ENCODE measurements around the gene PEMT. TPM values are rescaled to one million over a fixed set of nuclear protein-coding genes. Genes with fewer than 3 reads are reported as not detected.

PEMT gene
- total and polyA plus RNA-seq, 4 donors, result 18.7 to 59.1 (median 34.4) TPM

GRCh38 chr17:17523731-17524490 lies 67.6 kb downstream of the PEMT start:
- ATAC-seq (ENCODE audit: insufficient read depth, low FRiP score) (no peak), DNase-seq (no peak)
- no peak overlapping the region for H3K9ac ChIP-seq (ENCODE audit: insufficient read depth in 1 of 2, low read length in 2 of 2)
- peaks cover 0 to 6% (median 0%) of the 10 kb centered on the region in 4 donors for H3K36me3 ChIP-seq (ENCODE audit: control insufficient read depth in 4 of 4, insufficient read depth in 4 of 4, low read length in 4 of 4)
- no peak overlapping the region for H3K27ac ChIP-seq (ENCODE audit: low read depth in 1 of 2, low read length in 1 of 2)
- no peaks in the 10 kb centered on the region for H3K9me3 ChIP-seq (ENCODE audit: control insufficient read depth in 4 of 4, insufficient read depth in 3 of 4, low read length in 3 of 4)
- TF ChIP-seq CTCF (IDR thresholded peaks at IDR 0.05; ENCODE audit: control extremely low read depth, extremely low read depth), result no peak
- WGBS, 2 donors, result 86 to 87% methylated on average over 19 of the region's 19 CpGs
- no peak overlapping the region for H3K4me3 ChIP-seq
- peaks cover 0 to 25% (median 7%) of the 10 kb centered on the region in 5 donors for H3K4me1 ChIP-seq (ENCODE audit: control insufficient read depth in 5 of 5, insufficient read depth in 5 of 5, low read length in 5 of 5)
- no peaks in the 10 kb centered on the region for H3K27me3 ChIP-seq (ENCODE audit: control insufficient read depth in 3 of 3, insufficient read depth in 3 of 3, low read length in 2 of 3)

GRCh38 chr17:17523001-17523730 lies 68.3 kb downstream of the PEMT start:
- DNase-seq (no peak), ATAC-seq (ENCODE audit: insufficient read depth, low FRiP score) (no peak)
- H3K9ac ChIP-seq (ENCODE audit: insufficient read depth in 1 of 2, low read length in 2 of 2), result no peak overlapping the region
- peaks cover 0 to 19% (median 7%) of the 10 kb centered on the region in 5 donors for H3K4me1 ChIP-seq (ENCODE audit: control insufficient read depth in 5 of 5, insufficient read depth in 5 of 5, low read length in 5 of 5)
- H3K36me3 ChIP-seq (ENCODE audit: control insufficient read depth in 4 of 4, insufficient read depth in 4 of 4, low read length in 4 of 4), result peaks cover 0 to 6% (median 0%) of the 10 kb centered on the region in 4 donors
- H3K27me3 ChIP-seq (ENCODE audit: control insufficient read depth in 3 of 3, insufficient read depth in 3 of 3, low read length in 2 of 3), result no peaks in the 10 kb centered on the region
- no peak overlapping the region for H3K4me3 ChIP-seq
- H3K27ac ChIP-seq (ENCODE audit: low read depth in 1 of 2, low read length in 1 of 2), result no peak overlapping the region
- WGBS, 2 donors, result 56 to 66% methylated on average over 14 of the region's 14 CpGs
- TF ChIP-seq CTCF (IDR thresholded peaks at IDR 0.05; ENCODE audit: control extremely low read depth, extremely low read depth), result no peak
- no peaks in the 10 kb centered on the region for H3K9me3 ChIP-seq (ENCODE audit: control insufficient read depth in 4 of 4, insufficient read depth in 3 of 4, low read length in 3 of 4)

- WGBS, 2 donors, result 91 to 92% methylated on average over 22 of the region's 22 CpGs
- Histone ChIP-seq H3K4me1 (ENCODE audit: control insufficient read depth in 5 of 5, insufficient read depth in 5 of 5, low read length in 5 of 5) (peaks cover 0 to 2% (median 0%) of the 10 kb centered on the region in 5 donors), H3K9ac (ENCODE audit: insufficient read depth in 1 of 2, low read length in 2 of 2) (no peak overlapping the region), H3K27me3 (ENCODE audit: control insufficient read depth in 3 of 3, insufficient read depth in 3 of 3, low read length in 2 of 3) (no peaks in the 10 kb centered on the region), H3K9me3 (ENCODE audit: control insufficient read depth in 4 of 4, insufficient read depth in 3 of 4, low read length in 3 of 4) (no peaks in the 10 kb centered on the region), H3K36me3 (ENCODE audit: control insufficient read depth in 4 of 4, insufficient read depth in 4 of 4, low read length in 4 of 4) (peaks cover 0 to 6% (median 0%) of the 10 kb centered on the region in 4 donors), H3K27ac (ENCODE audit: low read depth in 1 of 2, low read length in 1 of 2) (no peak overlapping the region), H3K4me3 (no peak overlapping the region)
- DNase-seq (no peak), ATAC-seq (ENCODE audit: insufficient read depth, low FRiP score) (no peak)
- no peak for TF ChIP-seq CTCF (IDR thresholded peaks at IDR 0.05; ENCODE audit: control extremely low read depth, extremely low read depth)
Observed at GRCh38 chr17:17520599-17521232, 70.8 kb downstream of the PEMT start.

All from lung (tissue), 12 donors.